GM10248 (cell line): ENCODE measurements around the gene CKMT1A.
"Not testable (repeated sequence)": the region's sequence is repeated elsewhere in the genome, so short reads cannot be mapped to it uniquely, and the experiment has no call there.

Source experiments
- CTCF ChIA-PET: fragments of 300-600 bp; sonication (Branson Sonifier 250); formaldehyde crosslinking; extraction: SDS; loops from one replicate; lab custom pipeline; 2021; ENCODE audit warnings: antibody characterized with exemption; lab: Yijun Ruan, JAX
- POLR2A ChIA-PET: fragments of 350-650 bp; sonication (Branson Sonifier 250); formaldehyde crosslinking; extraction: SDS; loops from one replicate; lab custom pipeline; 2020; ENCODE audit warnings: antibody characterized with exemption; lab: Yijun Ruan, JAX
- DNase-seq: peaks from one replicate; pipeline ENCODE4 v3.0.0; 2012; ENCODE audit errors: extremely low spot score
- TF ChIP-seq, protein P1 (sequence below): IDR thresholded peaks from 2 replicates; pipeline ENCODE4 v1.5.1; 2012; ENCODE audit warnings: mild to moderate bottlenecking, low read depth; ENCODE audit errors: extremely low read depth, missing control alignments, control extremely low read depth

Gene CKMT1A

DNA sequence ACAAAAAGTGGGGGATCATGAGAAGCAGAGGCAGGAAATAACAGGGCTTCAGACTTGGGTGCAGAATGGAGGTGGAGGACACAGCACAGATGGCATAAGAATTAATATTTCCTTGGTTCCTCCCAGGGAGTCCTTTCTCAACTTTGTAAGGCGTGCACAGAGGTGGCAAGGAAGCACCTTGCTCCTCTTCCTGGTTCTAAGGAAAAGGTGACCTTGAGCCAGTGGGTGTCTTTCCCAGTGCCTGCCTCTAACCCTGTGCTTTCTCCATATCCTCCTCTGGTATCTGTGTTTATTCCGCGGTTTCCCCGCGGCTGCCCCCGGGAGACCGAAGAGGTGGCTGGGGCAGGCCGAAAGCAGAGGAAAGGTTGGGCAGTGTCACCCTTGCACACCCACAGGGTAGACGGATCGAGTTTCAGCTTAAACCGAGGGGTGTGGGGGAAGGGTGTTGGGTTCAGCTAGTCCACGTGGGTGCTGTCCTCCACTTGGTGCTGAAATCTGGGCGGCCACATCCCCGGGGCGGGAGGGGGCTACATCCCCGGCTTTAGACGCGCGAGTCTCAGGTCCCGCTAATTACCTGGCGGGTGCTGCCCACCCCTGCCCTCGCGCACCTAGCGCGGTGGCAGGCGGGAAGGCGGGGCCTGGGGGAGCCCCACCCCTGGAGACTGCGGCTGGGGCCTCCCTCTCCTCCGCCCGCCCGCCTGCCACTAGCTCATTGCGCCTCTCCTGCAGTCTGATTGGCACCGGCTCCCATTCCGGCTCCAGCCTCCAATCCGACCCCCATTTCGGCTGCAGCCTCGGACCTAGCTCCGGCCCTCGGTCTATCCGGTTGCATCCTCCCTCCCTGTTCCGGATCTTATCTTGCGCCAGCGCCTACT, at the start of gene CKMT1A:
Gene CKMT1A (plus strand): TSS at position 712 of the 875 bp plus-strand sequence. CDS start 192 bp downstream, outside the sequence.
- DNase-seq, POLR2A ChIA-PET, CTCF ChIA-PET: not testable (repeated sequence)

DNA sequence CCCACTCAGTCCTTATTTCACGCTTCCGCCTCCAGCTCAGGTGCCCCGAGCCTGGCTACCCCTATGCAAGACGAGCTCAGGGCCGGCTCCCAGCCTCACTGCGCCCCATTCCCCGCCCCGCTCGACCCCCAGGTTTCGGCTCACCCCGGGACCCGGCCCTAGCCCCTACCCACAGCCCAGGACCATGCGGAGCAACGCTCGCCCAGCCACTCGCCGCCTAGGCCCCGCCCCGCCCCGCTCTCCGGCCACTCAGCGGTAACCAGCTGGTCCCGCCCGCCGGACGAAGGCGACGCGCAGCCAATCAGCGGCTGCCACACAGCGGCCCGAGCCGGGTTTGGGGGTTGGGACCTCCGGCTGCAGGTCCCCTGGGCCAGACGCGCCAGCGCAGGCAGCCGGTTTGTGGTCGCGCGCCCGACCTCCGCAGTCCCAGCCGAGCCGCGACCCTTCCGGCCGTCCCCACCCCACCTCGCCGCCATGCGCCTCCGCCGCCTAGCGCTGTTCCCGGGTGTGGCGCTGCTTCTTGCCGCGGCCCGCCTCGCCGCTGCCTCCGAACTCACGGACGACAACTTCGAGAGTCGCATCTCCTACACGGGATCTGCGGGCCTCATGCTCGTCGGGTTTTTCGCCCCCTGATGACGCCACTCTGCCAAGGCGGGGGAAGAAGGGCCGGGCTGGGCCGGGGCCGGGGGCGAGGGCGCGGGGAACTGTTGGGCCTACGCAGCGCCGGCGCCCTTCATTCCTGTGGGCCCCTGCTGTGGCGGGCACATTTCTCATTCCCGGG, 44.8 kb upstream of the CKMT1A start, which contains the start of gene CATSPER2:
Gene CATSPER2 (minus strand): TSS at position 196 of the 781 bp plus-strand sequence. CDS start 783 bp downstream, outside the sequence.
- ChIA-PET POLR2A (no interaction called here), CTCF (no interaction called here)
- DNase-seq: no peak
- TF ChIP-seq, protein P1, sequence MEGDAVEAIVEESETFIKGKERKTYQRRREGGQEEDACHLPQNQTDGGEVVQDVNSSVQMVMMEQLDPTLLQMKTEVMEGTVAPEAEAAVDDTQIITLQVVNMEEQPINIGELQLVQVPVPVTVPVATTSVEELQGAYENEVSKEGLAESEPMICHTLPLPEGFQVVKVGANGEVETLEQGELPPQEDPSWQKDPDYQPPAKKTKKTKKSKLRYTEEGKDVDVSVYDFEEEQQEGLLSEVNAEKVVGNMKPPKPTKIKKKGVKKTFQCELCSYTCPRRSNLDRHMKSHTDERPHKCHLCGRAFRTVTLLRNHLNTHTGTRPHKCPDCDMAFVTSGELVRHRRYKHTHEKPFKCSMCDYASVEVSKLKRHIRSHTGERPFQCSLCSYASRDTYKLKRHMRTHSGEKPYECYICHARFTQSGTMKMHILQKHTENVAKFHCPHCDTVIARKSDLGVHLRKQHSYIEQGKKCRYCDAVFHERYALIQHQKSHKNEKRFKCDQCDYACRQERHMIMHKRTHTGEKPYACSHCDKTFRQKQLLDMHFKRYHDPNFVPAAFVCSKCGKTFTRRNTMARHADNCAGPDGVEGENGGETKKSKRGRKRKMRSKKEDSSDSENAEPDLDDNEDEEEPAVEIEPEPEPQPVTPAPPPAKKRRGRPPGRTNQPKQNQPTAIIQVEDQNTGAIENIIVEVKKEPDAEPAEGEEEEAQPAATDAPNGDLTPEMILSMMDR: no peak

DNA sequence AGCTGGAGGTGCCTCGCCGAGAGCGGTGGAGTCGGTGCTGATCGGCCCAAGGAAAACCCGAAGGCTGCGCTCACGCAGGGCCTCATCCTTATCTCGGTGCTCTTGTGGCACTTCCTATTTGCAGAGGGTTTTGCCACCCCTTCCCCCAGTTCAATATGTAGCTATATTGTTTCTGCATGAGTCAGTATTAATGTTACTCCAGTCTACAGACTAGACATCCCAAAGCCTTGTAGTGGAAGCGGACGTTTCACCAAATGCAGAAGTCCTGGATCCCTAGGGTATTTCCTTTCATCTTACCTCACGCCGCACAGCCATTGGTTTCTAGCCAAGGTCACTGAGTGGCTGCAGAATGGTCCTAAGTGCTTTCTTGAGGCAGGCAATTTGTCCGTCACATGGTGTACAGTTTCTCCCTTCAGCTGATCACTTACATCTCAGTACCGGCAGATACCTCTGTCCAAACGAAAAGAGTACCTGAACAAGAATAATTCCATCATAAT, 44.2 kb upstream of the CKMT1A start:
- CTCF ChIA-PET, DNase-seq, POLR2A ChIA-PET: not testable (repeated sequence)

DNA sequence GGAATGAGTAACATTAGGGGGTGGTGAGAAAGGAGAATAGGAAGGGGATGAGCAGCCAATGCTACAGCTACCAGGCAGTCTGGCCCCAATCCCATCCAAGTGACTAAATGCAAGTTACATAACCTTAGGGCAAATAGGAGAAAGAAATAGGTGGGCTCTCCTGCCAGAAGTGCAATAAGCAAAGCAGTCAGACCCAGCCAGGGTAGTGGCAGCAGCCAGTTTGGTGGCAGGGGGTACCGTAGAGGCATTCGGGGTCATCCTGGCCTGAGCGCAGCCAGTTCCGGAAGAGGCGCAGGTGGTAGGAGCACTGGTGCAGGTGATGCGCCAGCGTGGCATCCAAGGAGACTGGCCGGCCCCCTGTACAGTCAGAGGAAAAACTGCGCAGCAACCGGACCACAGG, 33.9 kb upstream of the CKMT1A start:
- POLR2A ChIA-PET, DNase-seq, CTCF ChIA-PET: not testable (repeated sequence)

DNA sequence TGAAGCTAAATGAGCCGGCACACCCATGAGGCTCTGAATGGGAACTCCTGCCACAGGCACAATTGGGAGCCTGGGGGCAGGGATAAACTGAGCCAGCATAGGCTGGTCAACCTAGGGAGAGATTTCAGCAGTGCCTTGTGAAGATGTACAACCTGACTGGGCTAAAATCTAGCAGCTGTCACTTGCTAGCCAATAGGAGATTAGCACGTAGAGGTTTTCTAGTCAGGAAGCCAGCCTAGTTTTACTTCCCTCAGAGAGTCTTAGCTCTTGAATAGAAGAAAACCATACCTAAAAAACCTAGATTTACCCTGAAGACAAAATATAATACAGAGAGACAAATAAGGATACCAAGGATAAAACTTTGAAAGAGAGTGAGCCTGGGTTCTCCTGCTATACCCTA, 31.4 kb upstream of the CKMT1A start:
- POLR2A ChIA-PET, DNase-seq, CTCF ChIA-PET: not testable (repeated sequence)

DNA sequence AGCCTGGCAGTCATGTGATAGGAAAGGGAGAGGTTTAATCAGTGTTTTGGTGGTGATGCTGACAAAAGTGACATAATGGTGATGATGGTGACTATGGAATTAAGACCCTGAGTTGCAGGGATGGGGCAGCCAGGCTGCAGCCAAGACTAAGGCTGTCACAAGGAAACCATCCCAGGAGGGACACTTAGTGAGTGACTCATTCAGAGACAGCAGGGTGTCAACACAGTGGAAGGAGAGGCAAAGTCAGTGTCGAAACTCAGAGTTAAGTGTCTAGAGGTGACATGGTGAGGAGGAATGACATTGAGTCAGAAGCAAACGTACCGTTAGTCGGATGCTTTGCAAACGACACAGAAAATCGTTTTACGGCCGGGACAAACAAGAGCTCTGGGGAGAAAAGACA, 30.3 kb upstream of the CKMT1A start:
- POLR2A ChIA-PET, CTCF ChIA-PET, DNase-seq: not testable (repeated sequence)

DNA sequence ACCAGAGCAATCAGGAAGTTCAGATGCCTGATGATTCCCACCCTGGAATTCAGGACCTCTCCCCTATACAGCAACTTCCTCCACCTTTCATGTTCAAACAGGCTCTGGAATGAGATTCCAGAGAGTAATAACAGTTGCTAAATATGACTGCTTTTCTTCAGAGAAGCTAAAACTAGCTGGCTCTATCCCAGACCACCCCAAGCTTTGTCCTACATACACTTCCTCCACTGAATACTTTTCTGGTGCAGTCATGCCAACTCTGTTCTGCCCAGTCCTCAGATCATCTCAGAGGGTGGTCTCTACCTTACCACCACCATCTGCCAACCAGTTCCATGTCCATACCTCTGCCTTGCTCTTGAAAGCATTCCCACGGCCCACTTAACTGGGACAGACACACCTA, 27.5 kb upstream of the CKMT1A start:
- POLR2A ChIA-PET, DNase-seq, CTCF ChIA-PET: not testable (repeated sequence)

DNA sequence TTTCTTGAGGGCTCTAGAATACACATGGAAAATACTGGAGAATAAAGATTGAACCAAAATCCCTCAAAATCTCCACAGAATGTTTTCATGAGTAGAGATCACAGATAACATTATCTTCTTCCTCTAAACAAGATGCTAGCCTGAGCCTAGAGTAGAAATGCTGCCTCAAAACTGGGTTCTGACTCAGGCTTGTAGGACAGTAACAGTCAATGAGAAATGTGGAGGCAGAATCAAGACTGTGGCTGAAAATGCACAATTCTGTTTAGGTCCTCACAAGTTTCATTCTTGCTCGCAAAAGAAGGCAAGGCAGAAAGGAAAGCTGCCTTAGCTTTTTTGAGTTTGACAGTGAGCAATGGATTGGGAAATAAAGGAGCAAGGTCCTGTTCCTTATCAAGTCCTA, 19.5 kb upstream of the CKMT1A start:
- CTCF ChIA-PET, POLR2A ChIA-PET, DNase-seq: not testable (repeated sequence)

DNA sequence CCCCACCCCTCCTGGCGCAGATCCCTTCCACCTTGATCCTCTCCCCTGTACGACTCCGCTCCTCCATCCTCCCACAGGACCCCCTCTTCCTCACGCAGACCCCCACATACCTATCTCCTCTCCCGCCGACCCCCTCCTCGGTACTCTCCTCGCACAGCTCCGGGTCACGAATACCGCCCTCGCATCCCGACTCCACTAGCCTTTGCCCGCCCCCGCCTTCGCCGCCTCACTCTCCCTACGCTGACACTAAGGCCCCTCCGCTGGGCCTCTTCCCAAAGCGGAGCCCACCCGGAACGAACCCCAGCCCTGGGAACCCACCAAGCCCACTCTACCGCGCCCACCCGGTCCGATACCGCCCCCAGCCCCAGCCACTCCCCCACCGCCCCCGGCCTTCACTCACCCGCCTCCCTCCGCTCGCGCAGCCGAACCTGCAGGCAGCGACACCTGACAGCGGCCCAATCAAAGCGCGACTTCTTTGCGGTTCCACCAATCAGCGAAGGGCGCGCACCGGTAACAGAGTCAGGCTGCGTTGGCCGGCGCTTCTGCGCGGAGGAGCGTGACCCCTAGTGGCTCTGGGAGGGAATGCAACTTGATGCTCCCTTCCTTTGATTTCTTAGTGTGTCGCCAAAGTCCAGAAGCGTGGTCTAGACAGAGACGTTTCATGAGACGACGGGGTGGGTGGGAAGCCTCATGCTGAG, 3.9 kb upstream of the CKMT1A start:
- CTCF ChIA-PET, POLR2A ChIA-PET, DNase-seq: not testable (repeated sequence)

DNA sequence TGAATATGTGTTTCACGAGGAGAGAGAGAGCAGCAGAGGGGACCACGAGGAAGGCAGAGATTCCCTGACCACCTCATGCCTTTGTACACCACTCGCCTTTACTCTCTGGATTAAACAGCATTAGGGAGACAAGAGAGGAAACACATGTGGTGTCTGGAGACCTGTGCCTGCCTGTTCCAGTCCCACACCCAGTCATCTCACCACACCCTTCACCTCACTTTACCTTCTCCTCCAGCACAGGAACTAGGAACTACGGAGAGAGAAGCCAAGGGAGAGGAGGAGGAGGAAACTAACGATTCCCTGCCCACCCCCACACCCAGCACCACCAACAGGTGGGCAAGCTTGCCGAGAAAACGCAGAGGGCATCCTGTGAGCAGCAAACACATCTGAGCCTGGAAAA, 980 bp upstream of the CKMT1A start:
- DNase-seq, POLR2A ChIA-PET, CTCF ChIA-PET: not testable (repeated sequence)

DNA sequence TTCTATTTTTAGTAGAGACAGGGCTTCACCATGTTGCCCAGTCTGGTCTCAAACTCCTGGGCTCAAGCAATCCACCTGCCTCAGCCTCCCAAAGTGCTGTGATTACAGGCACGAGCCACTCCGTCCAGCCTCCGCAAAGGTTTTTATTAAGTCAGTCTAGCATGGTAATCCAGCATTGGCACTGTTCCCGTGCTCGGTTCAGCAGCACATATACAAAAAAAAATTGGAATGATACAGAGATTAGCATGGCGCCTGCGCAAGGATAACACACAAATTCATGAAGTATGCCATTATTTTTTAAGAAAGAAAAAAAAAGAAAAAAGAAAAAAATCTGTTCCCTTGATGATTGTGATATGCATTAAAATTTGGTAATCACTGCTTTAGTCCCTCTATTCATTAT, 8.5 kb downstream of the CKMT1A start:
- DNase-seq: no peak
- TF ChIP-seq, protein P1: no peak
- CTCF ChIA-PET: no interaction called here
- POLR2A ChIA-PET: no interaction called here
